Measurements from ENCODE around the gene CLGN. TPM values are rescaled to one million over a fixed set of nuclear protein-coding genes. Genes with fewer than 3 reads are reported as not detected.

CLGN gene
- polyA plus RNA-seq, 1 donor (not counting 4 experiments of a cell fraction or from before 2014, with no cell fraction given): not detected

- H3K27ac ChIP-seq (ENCODE audit: control insufficient read depth, insufficient read depth, low read length): no peak overlapping the region
- TF ChIP-seq EZH2 (IDR thresholded peaks at IDR 0.05; ENCODE audit: low read length): no peak
- TF ChIP-seq, protein P1, sequence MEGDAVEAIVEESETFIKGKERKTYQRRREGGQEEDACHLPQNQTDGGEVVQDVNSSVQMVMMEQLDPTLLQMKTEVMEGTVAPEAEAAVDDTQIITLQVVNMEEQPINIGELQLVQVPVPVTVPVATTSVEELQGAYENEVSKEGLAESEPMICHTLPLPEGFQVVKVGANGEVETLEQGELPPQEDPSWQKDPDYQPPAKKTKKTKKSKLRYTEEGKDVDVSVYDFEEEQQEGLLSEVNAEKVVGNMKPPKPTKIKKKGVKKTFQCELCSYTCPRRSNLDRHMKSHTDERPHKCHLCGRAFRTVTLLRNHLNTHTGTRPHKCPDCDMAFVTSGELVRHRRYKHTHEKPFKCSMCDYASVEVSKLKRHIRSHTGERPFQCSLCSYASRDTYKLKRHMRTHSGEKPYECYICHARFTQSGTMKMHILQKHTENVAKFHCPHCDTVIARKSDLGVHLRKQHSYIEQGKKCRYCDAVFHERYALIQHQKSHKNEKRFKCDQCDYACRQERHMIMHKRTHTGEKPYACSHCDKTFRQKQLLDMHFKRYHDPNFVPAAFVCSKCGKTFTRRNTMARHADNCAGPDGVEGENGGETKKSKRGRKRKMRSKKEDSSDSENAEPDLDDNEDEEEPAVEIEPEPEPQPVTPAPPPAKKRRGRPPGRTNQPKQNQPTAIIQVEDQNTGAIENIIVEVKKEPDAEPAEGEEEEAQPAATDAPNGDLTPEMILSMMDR (optimal IDR thresholded peaks at IDR 0.05 in 1 of 3, IDR thresholded peaks at IDR 0.05 in 1 of 3, conservative IDR thresholded peaks at IDR 0.05 in 1 of 3; ENCODE audit: extremely low read depth in 1 of 3, insufficient read depth in 2 of 3, low read length in 3 of 3): no peak
- no peaks in the 10 kb centered on the region for H4K20me1 ChIP-seq (ENCODE audit: control insufficient read depth, extremely low read depth, insufficient read depth, low read length)
- H2AFZ ChIP-seq (ENCODE audit: control insufficient read depth, low read length): no peak overlapping the region
- H3K27me3 ChIP-seq (ENCODE audit: control insufficient read depth, extremely low read depth, insufficient read depth, low read length): no peaks in the 10 kb centered on the region
- H3K4me3 ChIP-seq (ENCODE audit: control insufficient read depth in 2 of 3, extremely low read depth in 1 of 3, insufficient read depth in 2 of 3, low read depth in 1 of 3, low read length in 3 of 3): no peak overlapping the region
- DNase-seq (ENCODE audit: low read depth, low spot score): no peak
- dilution Hi-C loops (cut with MboI; ENCODE audit: extremely low pct_ligation_motif_present, low sequenced_read_pairs): no loop called here
- no peaks in the 10 kb centered on the region for H3K36me3 ChIP-seq (ENCODE audit: control insufficient read depth in 2 of 2, extremely low read depth in 1 of 2, insufficient read depth in 2 of 2, low read length in 2 of 2)
- H3K4me2 ChIP-seq (ENCODE audit: control insufficient read depth, extremely low read depth, insufficient read depth, low read depth, low read length): no peak overlapping the region
- H3K9ac ChIP-seq (ENCODE audit: control insufficient read depth, extremely low read depth, insufficient read depth, low read length): no peak overlapping the region
- H3K79me2 ChIP-seq (ENCODE audit: control insufficient read depth, insufficient read depth, low read length): no peaks in the 10 kb centered on the region
- peaks cover 6% of the 10 kb centered on the region for H3K4me1 ChIP-seq (ENCODE audit: control insufficient read depth, extremely low read depth, insufficient read depth, low read length)
- H3K9me1 ChIP-seq (ENCODE audit: control insufficient read depth, extremely low read depth, insufficient read depth, low read length): no peaks in the 10 kb centered on the region
- FAIRE-seq: no peak
- H3K9me3 ChIP-seq (ENCODE audit: control insufficient read depth, low read depth, low read length): no peaks in the 10 kb centered on the region
Measured at GRCh38 chr4:140363051-140363450, 64.4 kb downstream of the CLGN start.

GRCh38 chr4:140361099-140361498, 66.3 kb downstream of the CLGN start:
- Histone ChIP-seq H3K4me3 (ENCODE audit: control insufficient read depth in 2 of 3, extremely low read depth in 1 of 3, insufficient read depth in 2 of 3, low read depth in 1 of 3, low read length in 3 of 3) (no peak overlapping the region), H3K4me2 (ENCODE audit: control insufficient read depth, extremely low read depth, insufficient read depth, low read depth, low read length) (no peak overlapping the region), H3K27me3 (ENCODE audit: control insufficient read depth, extremely low read depth, insufficient read depth, low read length) (no peaks in the 10 kb centered on the region), H3K4me1 (ENCODE audit: control insufficient read depth, extremely low read depth, insufficient read depth, low read length) (peaks cover 2% of the 10 kb centered on the region), H3K9ac (ENCODE audit: control insufficient read depth, extremely low read depth, insufficient read depth, low read length) (no peak overlapping the region), H3K36me3 (ENCODE audit: control insufficient read depth in 2 of 2, extremely low read depth in 1 of 2, insufficient read depth in 2 of 2, low read length in 2 of 2) (no peaks in the 10 kb centered on the region), H3K79me2 (ENCODE audit: control insufficient read depth, insufficient read depth, low read length) (no peaks in the 10 kb centered on the region), H3K27ac (ENCODE audit: control insufficient read depth, insufficient read depth, low read length) (no peak overlapping the region), H2AFZ (ENCODE audit: control insufficient read depth, low read length) (no peak overlapping the region), H3K9me1 (ENCODE audit: control insufficient read depth, extremely low read depth, insufficient read depth, low read length) (no peaks in the 10 kb centered on the region), H4K20me1 (ENCODE audit: control insufficient read depth, extremely low read depth, insufficient read depth, low read length) (no peaks in the 10 kb centered on the region), H3K9me3 (ENCODE audit: control insufficient read depth, low read depth, low read length) (no peaks in the 10 kb centered on the region)
- no peak for FAIRE-seq
- DNase-seq (ENCODE audit: low read depth, low spot score): no peak
- TF ChIP-seq EZH2 (IDR thresholded peaks at IDR 0.05; ENCODE audit: low read length): no peak
- TF ChIP-seq, protein P1 (optimal IDR thresholded peaks at IDR 0.05 in 1 of 3, IDR thresholded peaks at IDR 0.05 in 1 of 3, conservative IDR thresholded peaks at IDR 0.05 in 1 of 3; ENCODE audit: extremely low read depth in 1 of 3, insufficient read depth in 2 of 3, low read length in 3 of 3): no peak
- dilution Hi-C loops (cut with MboI; ENCODE audit: extremely low pct_ligation_motif_present, low sequenced_read_pairs): no loop called here
